ENCODE measurements around the gene RTN4RL2. TPM values are rescaled to one million over a fixed set of nuclear protein-coding genes. Genes with fewer than 3 reads are reported as not detected.

The RTN4RL2 gene
- total RNA-seq, 1 experiment from 2014 or later, result 0.90 TPM

- in situ Hi-C loops (cut with HindIII; ENCODE audit: low pct_unique_long_range_greater_than_20kb, low sequenced_read_pairs) (no loop called here), intact Hi-C loops (cut with micrococcal nuclease; ENCODE audit: unreplicated experiment) (loop anchor here (5.0 kb wide), 1 partner anchor 33 kb away; no protein-coding TSS in a partner anchor)
- no peak overlapping the region for H3K4me3 ChIP-seq (ENCODE audit: low read depth in 2 of 2, low read length in 2 of 2)
- ATAC-seq (peak; percentile 65), DNase-seq (ENCODE audit: low read depth, low spot score) (no peak)
- no peaks in the 10 kb centered on the region for H3K4me1 ChIP-seq (ENCODE audit: control insufficient read depth, insufficient read depth, low read length)
- CTCF ChIA-PET, result interaction anchor here (0.6 to 2.4 kb wide), 18 partner anchors 8 to 373 kb away, joined by 3 to 17 read pairs (median 4); no protein-coding TSS in a partner anchor
- TF ChIP-seq SIN3A (IDR thresholded peaks at IDR 0.05; ENCODE audit: borderline replicate concordance, insufficient read depth, low read depth, low read length) (no peak), CTCF (IDR thresholded peaks at IDR 0.05) (peak; percentile 93)
- H3K27ac ChIP-seq (ENCODE audit: low read length), result peak overlapping the region; percentile 59; the same call in 1 of the 2 replicates
- POLR2A ChIA-PET, result no interaction called here
- H3K27me3 ChIP-seq (ENCODE audit: control insufficient read depth, insufficient read depth, low read length), result no peaks in the 10 kb centered on the region
- H3K36me3 ChIP-seq (ENCODE audit: control insufficient read depth, insufficient read depth, low read length), result no peaks in the 10 kb centered on the region
- BruUV-seq (replicated peaks), result no TSS peak
- H3K9me3 ChIP-seq (ENCODE audit: control insufficient read depth, insufficient read depth, low read depth, low read length), result no peaks in the 10 kb centered on the region
Observed at GRCh38 chr11:57493507-57494503, 33.5 kb downstream of the RTN4RL2 start.

- intact Hi-C loops (cut with micrococcal nuclease; ENCODE audit: unreplicated experiment) (no loop called here), in situ Hi-C loops (cut with HindIII; ENCODE audit: low pct_unique_long_range_greater_than_20kb, low sequenced_read_pairs) (no loop called here)
- H3K4me1 ChIP-seq (ENCODE audit: control insufficient read depth, insufficient read depth, low read length), result no peaks in the 10 kb centered on the region
- no peaks in the 10 kb centered on the region for H3K36me3 ChIP-seq (ENCODE audit: control insufficient read depth, insufficient read depth, low read length)
- BruUV-seq (replicated peaks), result no TSS peak
- H3K27ac ChIP-seq (ENCODE audit: low read length), result no peak overlapping the region
- TF ChIP-seq CTCF (IDR thresholded peaks at IDR 0.05) (no peak), POLR2AphosphoS5 (IDR thresholded peaks at IDR 0.05; ENCODE audit: low read depth, low read length) (no peak), SIN3A (IDR thresholded peaks at IDR 0.05; ENCODE audit: borderline replicate concordance, insufficient read depth, low read depth, low read length) (no peak), TCF7L2 (IDR thresholded peaks at IDR 0.05; ENCODE audit: low read depth, low read length) (no peak)
- TF ChIP-seq, protein P1, sequence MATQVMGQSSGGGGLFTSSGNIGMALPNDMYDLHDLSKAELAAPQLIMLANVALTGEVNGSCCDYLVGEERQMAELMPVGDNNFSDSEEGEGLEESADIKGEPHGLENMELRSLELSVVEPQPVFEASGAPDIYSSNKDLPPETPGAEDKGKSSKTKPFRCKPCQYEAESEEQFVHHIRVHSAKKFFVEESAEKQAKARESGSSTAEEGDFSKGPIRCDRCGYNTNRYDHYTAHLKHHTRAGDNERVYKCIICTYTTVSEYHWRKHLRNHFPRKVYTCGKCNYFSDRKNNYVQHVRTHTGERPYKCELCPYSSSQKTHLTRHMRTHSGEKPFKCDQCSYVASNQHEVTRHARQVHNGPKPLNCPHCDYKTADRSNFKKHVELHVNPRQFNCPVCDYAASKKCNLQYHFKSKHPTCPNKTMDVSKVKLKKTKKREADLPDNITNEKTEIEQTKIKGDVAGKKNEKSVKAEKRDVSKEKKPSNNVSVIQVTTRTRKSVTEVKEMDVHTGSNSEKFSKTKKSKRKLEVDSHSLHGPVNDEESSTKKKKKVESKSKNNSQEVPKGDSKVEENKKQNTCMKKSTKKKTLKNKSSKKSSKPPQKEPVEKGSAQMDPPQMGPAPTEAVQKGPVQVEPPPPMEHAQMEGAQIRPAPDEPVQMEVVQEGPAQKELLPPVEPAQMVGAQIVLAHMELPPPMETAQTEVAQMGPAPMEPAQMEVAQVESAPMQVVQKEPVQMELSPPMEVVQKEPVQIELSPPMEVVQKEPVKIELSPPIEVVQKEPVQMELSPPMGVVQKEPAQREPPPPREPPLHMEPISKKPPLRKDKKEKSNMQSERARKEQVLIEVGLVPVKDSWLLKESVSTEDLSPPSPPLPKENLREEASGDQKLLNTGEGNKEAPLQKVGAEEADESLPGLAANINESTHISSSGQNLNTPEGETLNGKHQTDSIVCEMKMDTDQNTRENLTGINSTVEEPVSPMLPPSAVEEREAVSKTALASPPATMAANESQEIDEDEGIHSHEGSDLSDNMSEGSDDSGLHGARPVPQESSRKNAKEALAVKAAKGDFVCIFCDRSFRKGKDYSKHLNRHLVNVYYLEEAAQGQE (IDR thresholded peaks at IDR 0.05; ENCODE audit: insufficient read depth in 1 of 2, low read depth in 2 of 2, low read length in 1 of 2), result no peak
- no peak for ATAC-seq
- CTCF ChIA-PET, result no interaction called here
- POLR2A ChIA-PET, result no interaction called here
- no peak for DNase-seq (ENCODE audit: low read depth, low spot score)
- no peaks in the 10 kb centered on the region for H3K27me3 ChIP-seq (ENCODE audit: control insufficient read depth, insufficient read depth, low read length)
- H3K9me3 ChIP-seq (ENCODE audit: control insufficient read depth, insufficient read depth, low read depth, low read length), result no peaks in the 10 kb centered on the region
- no peak overlapping the region for H3K4me3 ChIP-seq (ENCODE audit: low read depth in 2 of 2, low read length in 2 of 2)
Observed at GRCh38 chr11:57496109-57496820, 35.9 kb downstream of the RTN4RL2 start.
